NOMO-1 treated with DMSO at 0.1 percent for 48 hours (cell line): ENCODE measurements around the gene HPSE2.
"Not testable (repeated sequence)": the region's sequence is repeated elsewhere in the genome, so short reads cannot be mapped to it uniquely, and the experiment has no call there.

Source experiments
- DNase-seq: peaks from one replicate; lab custom pipeline; 2025; ENCODE audit not compliant: unreplicated experiment; lab: John Stamatoyannopoulos, UW

The HPSE2 gene

GRCh38 chr10:99170116-99170675 lies 65.5 kb downstream of the HPSE2 start:
- no peak for DNase-seq

- DNase-seq = no peak
These were observed 74.5 kb downstream of the HPSE2 start for GRCh38 chr10:99161165-99161564.

GRCh38 chr10:99143651-99144050 lies 92.0 kb downstream of the HPSE2 start:
- no peak for DNase-seq

DNA sequence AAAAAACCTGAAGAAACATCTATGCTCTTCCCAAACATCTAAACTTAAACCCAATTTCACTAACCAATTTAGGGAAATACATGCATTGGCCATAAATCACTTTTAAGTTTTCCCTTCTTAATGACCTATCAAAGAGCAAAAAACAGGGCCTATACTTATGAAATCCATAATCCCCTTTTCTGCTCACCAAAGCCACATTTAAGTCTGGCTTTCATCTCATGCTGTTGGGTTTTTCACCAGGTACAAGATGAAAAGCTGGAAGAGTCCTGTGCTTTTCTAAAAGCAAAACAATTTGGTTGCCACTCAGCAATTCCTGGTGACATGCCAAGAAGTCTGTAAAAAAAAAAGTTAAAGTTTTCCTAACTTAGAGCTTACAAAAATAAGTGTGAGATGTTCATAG lies 92.6 kb downstream of the HPSE2 start:
- no peak for DNase-seq

DNA sequence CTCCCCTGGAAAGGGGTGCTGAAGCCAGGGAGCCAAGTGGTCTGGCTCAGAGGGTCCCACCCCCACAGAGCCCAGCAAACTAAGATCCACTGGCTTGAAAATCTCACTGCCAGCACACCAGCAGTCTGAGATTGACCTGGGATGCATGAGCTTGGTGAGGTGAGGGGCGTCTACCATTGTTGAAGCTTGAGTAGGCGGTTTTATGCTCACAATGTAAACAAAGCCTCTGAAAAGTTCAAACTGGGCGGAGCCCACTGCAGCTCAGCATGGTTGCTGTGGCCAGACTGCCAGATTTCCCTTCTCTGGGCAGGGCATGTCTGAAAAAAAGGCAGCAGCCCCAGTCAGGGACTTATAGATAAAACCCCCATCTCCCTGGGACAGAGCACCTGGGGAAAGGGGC lies 102.8 kb downstream of the HPSE2 start:
- DNase-seq = not testable (repeated sequence)

DNA sequence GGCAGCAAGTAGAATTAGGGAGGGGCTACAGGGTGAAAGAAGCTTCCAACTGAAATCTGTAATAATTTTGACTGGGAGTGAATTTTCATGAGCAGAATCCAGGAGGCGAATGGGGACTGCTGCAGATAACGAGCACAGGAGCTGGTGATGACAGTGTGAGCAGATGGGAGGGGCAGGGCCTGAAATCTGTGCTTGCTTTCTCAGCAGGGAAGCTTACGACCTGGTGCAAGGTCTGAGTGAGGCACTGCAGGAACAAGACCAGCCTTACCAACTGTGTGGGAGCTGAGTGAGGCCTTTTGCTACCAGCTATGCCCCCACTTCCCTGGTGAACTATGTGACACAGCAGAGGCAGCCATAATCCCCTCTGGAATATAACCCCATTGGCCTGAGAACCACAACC lies 109.8 kb downstream of the HPSE2 start:
- DNase-seq = no peak

- DNase-seq = no peak
These were observed 111.3 kb downstream of the HPSE2 start for GRCh38 chr10:99124376-99124775.

DNA sequence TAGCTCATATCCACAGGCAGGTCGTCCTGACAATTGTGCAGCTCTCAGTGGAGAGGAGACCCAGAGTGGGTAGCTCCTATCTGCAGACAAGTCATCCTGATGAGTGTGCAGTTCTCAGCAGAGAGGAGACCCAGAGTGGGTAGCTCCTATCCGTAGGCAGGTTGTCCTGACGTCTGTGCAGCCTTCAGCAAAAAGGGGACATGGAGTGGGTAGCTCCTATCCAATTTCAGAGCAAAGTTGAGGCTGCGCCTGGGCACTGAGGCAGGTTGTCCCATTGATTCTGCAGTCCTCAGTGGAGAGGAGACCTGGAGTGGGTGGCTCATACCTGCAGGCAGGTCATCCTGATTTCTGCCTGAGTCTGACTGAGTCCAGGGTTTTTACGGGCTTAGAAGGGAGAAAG lies 111.8 kb downstream of the HPSE2 start:
- no peak for DNase-seq

DNA sequence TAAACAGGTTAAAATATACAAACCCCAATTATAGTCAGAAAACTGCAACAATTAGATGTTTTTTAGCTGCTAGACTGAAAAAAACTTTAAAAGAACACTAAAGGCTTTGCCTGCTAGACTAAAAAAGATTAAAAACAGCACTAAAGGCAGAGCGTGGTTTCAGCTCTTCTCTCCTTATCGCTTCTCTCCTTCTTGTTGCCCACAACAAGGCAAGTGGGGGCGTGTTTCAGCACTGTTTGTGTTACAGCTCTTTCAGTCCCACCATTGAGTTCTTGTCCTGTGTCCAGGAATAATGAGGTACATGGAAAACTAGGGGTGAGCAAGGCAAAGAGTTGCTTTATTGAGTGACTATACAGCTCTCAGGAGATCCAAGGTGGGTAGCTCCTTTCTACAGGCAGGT lies 112.3 kb downstream of the HPSE2 start:
- DNase-seq = no peak

- DNase-seq = no peak
These were observed 116.3 kb downstream of the HPSE2 start for GRCh38 chr10:99119258-99119748.

GRCh38 chr10:99115703-99116102 lies 119.9 kb downstream of the HPSE2 start:
- no peak for DNase-seq

GRCh38 chr10:99085358-99085757 lies 150.3 kb downstream of the HPSE2 start:
- no peak for DNase-seq

DNA sequence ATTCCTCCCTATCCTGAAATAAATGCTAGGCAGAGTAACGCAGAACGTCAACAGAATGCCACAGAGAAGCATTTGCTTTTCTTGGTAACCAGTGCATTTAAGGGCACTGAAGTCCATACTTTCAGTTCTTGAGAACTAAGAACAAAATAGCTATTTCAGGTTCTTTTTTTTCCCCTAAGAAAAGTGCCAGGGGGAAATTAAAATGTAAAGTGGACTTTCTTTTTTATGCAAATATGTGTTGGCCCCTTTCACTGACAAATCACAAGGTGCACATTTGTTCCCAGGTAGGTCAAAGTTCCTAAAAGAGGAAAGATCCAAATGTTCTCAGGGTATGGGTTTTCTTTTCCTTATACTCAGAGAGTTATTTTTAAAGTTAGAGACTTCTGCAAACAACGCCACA lies 151.5 kb downstream of the HPSE2 start:
- DNase-seq = no peak

DNA sequence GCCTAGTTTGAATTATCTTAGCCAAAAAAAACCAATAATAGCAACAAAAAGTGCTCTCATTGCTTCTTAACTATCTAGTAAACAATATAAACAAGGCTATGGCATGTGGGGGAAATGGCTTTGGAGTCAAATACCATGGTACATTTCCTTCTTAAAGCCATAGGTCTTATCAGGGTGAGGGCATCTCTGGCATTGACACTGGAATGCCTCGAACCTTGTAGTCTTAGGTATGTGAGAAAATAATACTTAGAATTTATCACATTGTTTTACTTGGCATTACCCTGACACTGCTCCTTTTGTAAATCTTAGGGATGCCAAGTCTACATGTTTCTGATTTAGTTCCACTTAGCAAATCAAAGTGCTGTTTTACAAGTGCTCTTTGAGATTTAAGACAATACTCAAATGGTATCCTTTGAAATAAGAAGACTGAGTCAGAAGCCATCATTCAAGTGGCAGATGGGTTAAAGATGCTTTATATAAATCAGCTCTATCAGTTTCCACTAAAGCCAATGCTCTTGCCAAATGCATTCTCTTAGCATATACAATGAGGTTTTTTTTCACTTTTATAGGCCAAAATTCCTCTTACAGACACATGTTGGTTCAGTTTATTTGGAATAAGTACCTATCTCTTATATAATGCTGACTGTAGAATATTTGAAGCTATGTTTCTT lies 155.2 kb downstream of the HPSE2 start:
- DNase-seq = no peak

DNA sequence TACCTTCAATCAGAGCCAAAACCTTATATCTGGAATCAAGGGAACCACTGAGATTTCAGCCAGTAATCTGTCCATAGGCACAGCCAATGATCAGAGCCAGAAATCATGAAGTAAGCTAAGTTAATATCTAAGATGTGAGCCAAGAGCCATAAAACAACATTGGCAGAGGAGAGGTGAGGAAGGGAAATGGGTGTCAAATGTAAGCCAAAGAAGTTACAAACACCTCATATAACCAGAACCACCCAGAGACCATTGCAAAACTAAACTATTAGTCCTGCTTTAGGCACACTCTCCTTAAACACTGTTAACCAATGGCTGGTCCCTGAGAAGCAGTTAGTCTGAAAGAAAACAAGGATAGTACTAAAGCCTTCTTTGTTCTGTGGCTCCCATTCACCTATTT lies 173.1 kb downstream of the HPSE2 start:
- no peak for DNase-seq

DNA sequence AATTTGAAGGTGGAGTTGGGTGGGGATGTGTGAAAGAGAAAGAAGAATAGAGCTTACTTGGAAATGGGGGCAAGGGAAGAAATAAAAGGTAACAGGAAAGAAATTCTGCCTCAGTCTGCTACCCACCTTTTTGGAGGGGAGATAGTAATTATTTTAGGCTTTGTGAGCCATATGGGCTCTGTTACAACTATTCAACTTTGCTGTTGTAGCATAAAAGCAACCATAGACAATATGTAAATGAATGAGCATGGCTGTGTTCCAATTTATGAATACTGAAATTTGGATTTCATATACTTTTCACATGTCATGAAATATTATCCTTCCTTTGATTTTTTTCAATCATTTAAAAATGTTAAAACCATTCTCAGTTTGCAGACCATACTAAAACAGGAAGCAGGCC lies 176.9 kb downstream of the HPSE2 start:
- no peak for DNase-seq

DNA sequence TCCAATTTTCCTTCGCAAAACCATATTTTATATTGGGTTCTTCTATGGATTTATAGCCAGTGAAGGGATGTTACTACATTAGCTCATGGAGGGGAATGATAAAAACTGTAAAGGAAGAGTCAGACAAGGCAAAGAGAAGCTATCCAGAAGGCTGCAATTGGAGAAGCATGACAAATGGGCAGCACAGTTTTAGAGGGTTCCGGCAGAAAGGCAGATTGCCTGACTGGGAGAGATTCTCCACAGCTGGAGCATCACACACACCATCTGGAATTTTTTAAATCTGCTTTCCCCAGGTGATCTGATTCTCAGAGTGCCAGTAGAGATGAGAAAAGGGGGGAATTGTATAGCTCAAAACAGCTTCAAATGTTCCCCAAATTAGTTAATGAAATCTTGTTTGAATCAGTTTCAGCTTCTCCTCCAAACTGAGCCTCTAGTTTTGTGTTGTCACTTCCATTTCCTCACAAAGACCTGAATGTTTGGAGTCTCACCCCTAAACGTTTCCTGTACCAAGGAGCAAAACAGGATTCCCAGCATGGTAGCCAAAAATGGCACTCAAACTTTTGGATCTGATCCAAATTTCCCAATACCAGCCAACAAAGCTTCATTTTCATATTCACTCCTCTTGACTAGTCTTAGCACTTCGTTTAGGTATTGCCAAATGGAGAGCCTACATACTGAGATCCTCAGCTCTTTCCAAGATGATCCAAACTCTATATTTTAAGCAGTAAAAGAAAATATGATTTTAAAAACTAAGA lies 177.5 kb downstream of the HPSE2 start:
- DNase-seq = no peak

- DNase-seq = no peak
These were observed 190.0 kb downstream of the HPSE2 start for GRCh38 chr10:99045671-99046070.

DNA sequence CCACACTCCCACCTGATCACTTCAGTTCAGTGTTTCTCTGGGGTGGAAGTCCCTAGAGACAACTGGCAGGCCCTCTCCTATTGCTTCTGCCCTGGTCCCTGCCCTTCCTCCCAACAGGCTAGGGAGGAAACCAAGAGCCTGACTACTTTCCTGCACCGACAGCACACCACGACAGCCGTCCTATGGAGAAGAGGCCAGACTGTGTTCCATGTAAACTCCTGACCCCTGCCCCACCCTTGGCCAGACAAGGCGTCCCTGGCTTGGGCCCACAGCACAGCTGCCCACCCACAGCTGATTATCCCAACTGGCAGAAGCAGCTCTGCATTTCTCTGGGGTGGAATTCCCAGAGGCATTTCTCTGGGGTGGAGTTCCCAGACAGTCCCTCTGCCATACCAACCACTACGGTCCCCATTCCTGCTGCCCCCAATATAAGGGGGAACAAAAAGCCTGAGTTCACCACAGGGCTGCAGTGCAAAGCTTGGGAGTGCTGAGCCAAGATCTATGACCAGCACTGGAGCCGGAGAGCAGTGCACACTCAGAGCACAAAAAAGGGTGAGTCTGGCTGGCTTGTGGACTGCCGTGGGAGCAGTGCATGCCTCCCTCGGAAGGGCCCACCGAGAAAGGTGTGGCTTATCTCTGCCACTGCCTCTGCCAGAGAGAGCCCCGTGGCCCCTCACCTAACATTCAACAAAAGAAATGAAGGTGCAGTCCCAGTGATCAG lies 193.4 kb downstream of the HPSE2 start:
- no peak for DNase-seq

DNA sequence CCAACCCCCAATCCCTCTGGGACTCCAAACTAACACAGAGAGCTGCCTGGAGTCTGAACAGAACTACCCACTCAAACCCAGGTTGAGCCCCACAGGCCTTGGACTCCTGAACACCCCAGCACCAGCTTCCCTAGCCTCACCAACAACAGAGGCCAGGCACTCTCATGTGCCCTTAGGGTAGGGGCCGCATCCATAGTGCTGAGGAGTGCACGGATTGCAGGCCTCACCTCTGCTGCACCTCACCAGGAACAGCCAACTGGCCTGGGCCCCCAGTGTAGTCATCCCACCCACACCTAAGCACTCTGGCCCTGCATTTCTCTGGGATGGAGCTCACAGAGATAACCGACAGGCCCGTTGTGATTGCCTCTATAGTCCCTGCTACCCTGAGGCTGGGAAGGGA lies 194.2 kb downstream of the HPSE2 start:
- DNase-seq = no peak

DNA sequence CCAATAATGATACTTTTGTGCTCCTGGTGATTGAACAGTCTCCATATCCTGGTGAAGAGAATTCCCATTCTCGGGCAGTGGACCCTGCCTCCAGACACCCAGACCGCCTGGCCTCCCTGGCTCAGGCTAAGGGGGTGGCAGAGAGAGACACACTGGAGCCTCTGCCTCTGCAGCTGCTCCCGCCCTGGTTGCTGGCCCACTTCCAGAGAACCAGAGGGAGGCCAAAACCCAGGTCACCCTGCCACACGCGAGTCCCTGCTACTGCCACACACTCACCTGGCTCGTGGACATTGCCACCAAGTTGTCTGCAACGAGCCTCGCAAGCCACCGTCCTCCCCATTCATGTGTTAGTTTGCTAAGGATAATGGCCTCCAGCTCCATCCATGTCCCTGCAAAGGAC lies 221.8 kb downstream of the HPSE2 start:
- no peak for DNase-seq

- no peak for DNase-seq
These were observed 225.4 kb downstream of the HPSE2 start for GRCh38 chr10:99010286-99010685.
